Effector memory CD4-positive, alpha-beta T cell (primary cell): ENCODE measurements around the gene IPPK.

Source experiments
- DNase-seq, 3 donors: peaks; one replicate each; pipeline ENCODE4 v3.0.0-alpha.2; 2020
- H3K27ac ChIP-seq: 2 replicates; pipeline ENCODE4 v1.7.0; 2013; ENCODE audit warnings: mild to moderate bottlenecking, low read length, moderate library complexity; ENCODE audit not compliant: insufficient read depth, poor library complexity, severe bottlenecking
- H3K27me3 ChIP-seq: replicated peaks from 2 replicates; pipeline ENCODE4 v1.7.0; 2013; ENCODE audit warnings: mild to moderate bottlenecking, low read length; ENCODE audit not compliant: insufficient read depth, control insufficient read depth, poor library complexity, severe bottlenecking
- H3K36me3 ChIP-seq: 2 replicates; pipeline ENCODE4 v1.7.0; 2013; ENCODE audit warnings: mild to moderate bottlenecking, low read length, moderate library complexity; ENCODE audit not compliant: control insufficient read depth, insufficient read depth
- H3K4me1 ChIP-seq: 2 replicates; pipeline ENCODE4 v1.7.0; 2013; ENCODE audit warnings: low read length, mild to moderate bottlenecking; ENCODE audit not compliant: control insufficient read depth, insufficient read depth, poor library complexity, severe bottlenecking
- H3K4me3 ChIP-seq: 2 replicates; pipeline ENCODE4 v1.7.0; 2013; ENCODE audit warnings: low read length, low read depth, mild to moderate bottlenecking; ENCODE audit not compliant: insufficient read depth, poor library complexity, severe bottlenecking
- H3K9me3 ChIP-seq: 2 replicates; pipeline ENCODE4 v1.7.0; 2013; ENCODE audit warnings: mild to moderate bottlenecking, low read length, moderate library complexity; ENCODE audit not compliant: control insufficient read depth

Gene IPPK

DNA sequence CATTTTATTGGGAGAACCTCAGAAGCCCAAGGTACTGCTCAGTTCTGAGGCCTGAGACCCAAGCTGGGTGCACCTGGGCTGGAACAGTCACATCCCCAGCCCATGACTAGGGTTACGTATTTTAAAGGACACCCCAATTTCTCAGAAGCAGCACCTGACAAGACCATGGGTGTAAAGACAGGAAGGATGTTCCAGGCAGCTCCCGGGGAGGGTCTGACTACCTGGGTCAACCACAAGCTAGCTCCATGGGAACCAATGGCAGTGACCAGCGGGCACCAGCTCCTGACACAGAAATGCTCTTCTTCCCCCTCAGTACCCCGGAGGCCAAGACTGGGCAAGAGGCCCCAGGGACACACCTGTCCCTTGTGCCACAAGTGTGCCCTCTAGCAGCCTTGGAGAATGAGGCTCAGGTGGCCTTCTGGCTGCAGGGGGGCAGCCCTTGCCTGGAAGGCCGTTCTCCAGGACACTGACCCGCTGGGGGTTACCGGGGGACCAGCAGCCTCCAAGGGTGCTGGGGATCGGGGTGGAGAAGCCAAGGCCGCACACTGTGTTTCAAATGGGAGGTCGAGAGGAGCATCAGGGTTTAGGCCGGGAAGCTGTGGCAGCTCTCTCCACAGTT is 52.6 kb downstream of the IPPK start:
- Histone ChIP-seq H3K4me3 (no peak overlapping the region), H3K4me1 (no peaks in the 10 kb centered on the region), H3K36me3 (peaks cover 37% of the 10 kb centered on the region), H3K27me3 (no peaks in the 10 kb centered on the region), H3K27ac (no peak overlapping the region), H3K9me3 (no peaks in the 10 kb centered on the region)
- DNase-seq: no peak

- H3K36me3 ChIP-seq: peaks cover 41% of the 10 kb centered on the region
- no peak overlapping the region for H3K27ac ChIP-seq
- no peaks in the 10 kb centered on the region for H3K27me3 ChIP-seq
- no peaks in the 10 kb centered on the region for H3K4me1 ChIP-seq
- no peaks in the 10 kb centered on the region for H3K9me3 ChIP-seq
- no peak for DNase-seq
- no peak overlapping the region for H3K4me3 ChIP-seq
Measured at GRCh38 chr9:92616655-92617111, 53.2 kb downstream of the IPPK start.

- H3K4me1 ChIP-seq: no peaks in the 10 kb centered on the region
- no peak for DNase-seq
- peaks cover 41% of the 10 kb centered on the region for H3K36me3 ChIP-seq
- H3K27ac ChIP-seq: no peak overlapping the region
- H3K4me3 ChIP-seq: no peak overlapping the region
- H3K27me3 ChIP-seq: no peaks in the 10 kb centered on the region
- H3K9me3 ChIP-seq: no peaks in the 10 kb centered on the region
Measured at GRCh38 chr9:92616199-92616641, 53.7 kb downstream of the IPPK start.

GRCh38 chr9:92615790-92616189 is 54.1 kb downstream of the IPPK start:
- H3K9me3 ChIP-seq: no peaks in the 10 kb centered on the region
- H3K27me3 ChIP-seq: no peaks in the 10 kb centered on the region
- no peaks in the 10 kb centered on the region for H3K4me1 ChIP-seq
- no peak overlapping the region for H3K4me3 ChIP-seq
- H3K36me3 ChIP-seq: peaks cover 41% of the 10 kb centered on the region
- H3K27ac ChIP-seq: no peak overlapping the region
- no peak for DNase-seq

- no peak for DNase-seq
- Histone ChIP-seq H3K4me1 (no peaks in the 10 kb centered on the region), H3K27me3 (no peaks in the 10 kb centered on the region), H3K36me3 (peaks cover 41% of the 10 kb centered on the region), H3K4me3 (no peak overlapping the region), H3K9me3 (no peaks in the 10 kb centered on the region), H3K27ac (no peak overlapping the region)
Measured at GRCh38 chr9:92614763-92615461, 55.0 kb downstream of the IPPK start.

GRCh38 chr9:92614123-92614510 is 55.8 kb downstream of the IPPK start:
- peaks cover 41% of the 10 kb centered on the region for H3K36me3 ChIP-seq
- H3K9me3 ChIP-seq: no peaks in the 10 kb centered on the region

GRCh38 chr9:92613268-92614122 is 56.4 kb downstream of the IPPK start:
- Histone ChIP-seq H3K9me3 (no peaks in the 10 kb centered on the region), H3K4me1 (no peaks in the 10 kb centered on the region), H3K27ac (no peak overlapping the region), H3K4me3 (no peak overlapping the region), H3K27me3 (no peaks in the 10 kb centered on the region), H3K36me3 (peaks cover 35% of the 10 kb centered on the region)
- DNase-seq: no peak

More at GRCh38 chr9:92614123-92614510, 55.8 kb downstream of the IPPK start:
- H3K27ac ChIP-seq: no peak overlapping the region
- no peak overlapping the region for H3K4me3 ChIP-seq
- no peaks in the 10 kb centered on the region for H3K4me1 ChIP-seq
- H3K27me3 ChIP-seq: no peaks in the 10 kb centered on the region
- no peak for DNase-seq

- Histone ChIP-seq H3K4me3 (no peak overlapping the region), H3K27me3 (no peaks in the 10 kb centered on the region), H3K9me3 (no peaks in the 10 kb centered on the region), H3K27ac (no peak overlapping the region), H3K36me3 (peaks cover 28% of the 10 kb centered on the region), H3K4me1 (no peaks in the 10 kb centered on the region)
- DNase-seq: no peak
Measured at GRCh38 chr9:92612816-92613215, 57.1 kb downstream of the IPPK start.

DNA sequence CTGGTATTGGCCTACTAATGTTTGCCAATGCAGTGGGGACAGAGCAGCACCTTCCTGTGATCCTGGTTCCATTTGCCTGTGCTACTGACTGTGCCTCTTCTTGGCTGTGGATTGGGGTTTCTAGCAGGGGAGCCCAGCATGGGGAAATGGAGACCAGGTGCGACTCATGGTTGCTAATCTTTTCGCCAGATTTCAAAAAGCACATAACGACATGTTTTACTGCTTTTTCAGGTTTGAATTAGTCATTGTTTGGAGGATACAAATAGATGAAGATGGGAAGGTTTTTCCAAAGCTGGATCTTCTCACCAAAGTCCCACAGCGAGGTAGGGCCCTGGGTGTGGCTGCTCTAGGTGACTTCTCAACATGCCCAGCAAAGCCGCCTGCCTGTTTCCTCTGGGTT is 57.6 kb downstream of the IPPK start:
- Histone ChIP-seq H3K9me3 (no peaks in the 10 kb centered on the region), H3K36me3 (peaks cover 25% of the 10 kb centered on the region), H3K27me3 (no peaks in the 10 kb centered on the region), H3K4me3 (no peak overlapping the region), H3K4me1 (no peaks in the 10 kb centered on the region), H3K27ac (no peak overlapping the region)
- DNase-seq: no peak
